CD4-positive, alpha-beta T cell (primary cell): ENCODE results near the gene DLST. TPM values are rescaled to one million over a fixed set of nuclear protein-coding genes. Genes with fewer than 3 reads are reported as not detected.

Source experiments
- ATAC-seq: fragments of 200-7000 bp; cut with Tn5 transposase; one replicate; pipeline ENCODE4 v1.10.0; 2022; ENCODE audit warnings: mild to moderate bottlenecking; ENCODE audit not compliant: poor library complexity
- CTCF ChIA-PET: fragments of 350-600 bp; sonication (Branson Sonifier 250); formaldehyde crosslinking; loops from one replicate; lab custom pipeline; 2021; ENCODE audit warnings: antibody characterized with exemption, inconsistent platforms; lab: Charles Lee
- POLR2A ChIA-PET: fragments of 350-600 bp; sonication (Branson Sonifier 250); formaldehyde crosslinking; loops from one replicate; lab custom pipeline; 2021; ENCODE audit warnings: antibody characterized with exemption, inconsistent platforms; lab: Charles Lee
- DNase-seq, 14 experiments: peaks; one replicate each; pipeline ENCODE4 v3.0.0-alpha.2; 2013 to 2020; ENCODE audit warnings: mixed read lengths in 2 of 14
- H3K27ac ChIP-seq, 2 donors: one replicate each; pipeline versions ENCODE4 v1.5.1 to v1.7.0; 2013; ENCODE audit warnings: low read length in 2 of 2, low read depth in 1 of 2, mild to moderate bottlenecking in 1 of 2
- H3K27me3 ChIP-seq, 2 experiments: 1 replicate in 1 of 2; 2 replicates in 1 of 2; pipeline versions ENCODE4 v1.6.1 to v1.7.0; 2013; ENCODE audit warnings: low read length in 2 of 2, control low read depth in 1 of 2, mild to moderate bottlenecking in 1 of 2, moderate library complexity in 1 of 2; ENCODE audit not compliant: insufficient read depth in 2 of 2, control insufficient read depth in 1 of 2
- H3K36me3 ChIP-seq: one replicate; pipeline ENCODE4 v1.6.1; 2013; ENCODE audit warnings: low read length, control low read depth; ENCODE audit not compliant: insufficient read depth
- H3K4me1 ChIP-seq: one replicate; pipeline ENCODE4 v1.6.1; 2013; ENCODE audit warnings: low read length, control low read depth; ENCODE audit not compliant: insufficient read depth
- H3K4me3 ChIP-seq: one replicate; pipeline ENCODE4 v1.5.1; 2013; ENCODE audit warnings: mild to moderate bottlenecking, low read length, moderate library complexity
- H3K9me3 ChIP-seq, 2 experiments: 1 replicate in 1 of 2; 2 replicates in 1 of 2; pipeline versions ENCODE4 v1.6.1 to v1.7.0; 2013; ENCODE audit warnings: low read length in 2 of 2, mild to moderate bottlenecking in 2 of 2, control low read depth in 1 of 2, moderate library complexity in 1 of 2; ENCODE audit not compliant: control insufficient read depth in 1 of 2, insufficient read depth in 1 of 2
- H3K27ac Mint-ChIP-seq: one replicate; pipeline ENCODE4 v1.8.0; 2020; ENCODE audit warnings: mixed read lengths
- H3K27me3 Mint-ChIP-seq: one replicate; pipeline ENCODE4 v1.8.0; 2021; ENCODE audit warnings: mixed read lengths
- H3K36me3 Mint-ChIP-seq: one replicate; pipeline ENCODE4 v1.8.0; 2021; ENCODE audit warnings: low read depth, mixed read lengths
- H3K4me1 Mint-ChIP-seq: one replicate; pipeline ENCODE4 v1.8.0; 2021; ENCODE audit warnings: low read depth, mixed read lengths
- H3K4me3 Mint-ChIP-seq: one replicate; pipeline ENCODE4 v1.8.0; 2020; ENCODE audit warnings: mild to moderate bottlenecking, mixed read lengths
- H3K9me3 Mint-ChIP-seq: one replicate; pipeline ENCODE4 v1.8.0; 2020; ENCODE audit warnings: mixed read lengths
- intact Hi-C, 2 experiments: fragments of 100-400 bp; cut with DNase I in 1 of 2; cut with micrococcal nuclease in 1 of 2; formaldehyde crosslinking; loops; one replicate each; pipeline versions ENCODE4 v1.15.1 to v1.9.0; 2023 to 2025; cut with DNase I, micrococcal nuclease
- total RNA-seq, 174 experiments: library from RNA in 2 of 174; stranded (reverse) in 2 of 174; gene quantifications; one replicate each; pipeline ENCODE4 v1.2.3 and lab custom pipeline; 2021 to 2026
- TF ChIP-seq, protein P1 (sequence below): fragments of 200-600 bp; IDR thresholded peaks from one replicate; pipeline ENCODE4 v1.8.0; 2022; ENCODE audit warnings: antibody characterized with exemption, mild to moderate bottlenecking

Gene DLST
- total RNA-seq, 2 experiments from 2014 or later = 162 to 170 TPM

DNA sequence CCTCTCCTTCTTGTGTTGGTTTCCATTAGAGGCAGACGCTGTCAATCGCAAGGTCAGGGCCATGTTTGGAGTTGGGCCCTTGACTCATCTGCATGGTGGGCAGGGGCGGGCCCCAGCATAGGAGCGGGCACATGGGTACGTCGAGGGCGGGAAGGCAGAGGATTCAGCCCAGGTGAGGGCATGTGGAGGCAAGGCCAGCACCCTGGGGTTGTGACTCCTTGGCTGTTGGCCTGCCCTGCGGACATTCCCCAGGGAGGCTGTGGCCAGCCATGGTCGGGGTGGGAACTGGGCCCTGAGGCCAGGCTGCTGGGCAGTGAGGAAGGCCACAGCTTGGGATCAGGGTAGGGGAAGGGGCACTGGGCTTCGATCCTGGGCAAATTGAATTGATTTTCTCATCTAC, 31.1 kb downstream of the DLST start:
- no peak for ATAC-seq
- H3K27me3 Mint-ChIP-seq = no peaks in the 10 kb centered on the region
- no peaks in the 10 kb centered on the region for H3K36me3 Mint-ChIP-seq
- no peaks in the 10 kb centered on the region for H3K4me1 Mint-ChIP-seq
- Histone ChIP-seq H3K4me1 (no peaks in the 10 kb centered on the region), H3K9me3 (no peaks in the 10 kb centered on the region), H3K36me3 (no peaks in the 10 kb centered on the region), H3K27me3 (no peaks in the 10 kb centered on the region), H3K4me3 (no peak overlapping the region), H3K27ac (no peak overlapping the region)
- POLR2A ChIA-PET = interaction anchor here (1.3 kb wide), 1 partner anchor 10 kb away, joined by 3 read pairs; the partner anchor contains the start of gene RPS6KL1
- no peak for DNase-seq
- TF ChIP-seq, protein P1, sequence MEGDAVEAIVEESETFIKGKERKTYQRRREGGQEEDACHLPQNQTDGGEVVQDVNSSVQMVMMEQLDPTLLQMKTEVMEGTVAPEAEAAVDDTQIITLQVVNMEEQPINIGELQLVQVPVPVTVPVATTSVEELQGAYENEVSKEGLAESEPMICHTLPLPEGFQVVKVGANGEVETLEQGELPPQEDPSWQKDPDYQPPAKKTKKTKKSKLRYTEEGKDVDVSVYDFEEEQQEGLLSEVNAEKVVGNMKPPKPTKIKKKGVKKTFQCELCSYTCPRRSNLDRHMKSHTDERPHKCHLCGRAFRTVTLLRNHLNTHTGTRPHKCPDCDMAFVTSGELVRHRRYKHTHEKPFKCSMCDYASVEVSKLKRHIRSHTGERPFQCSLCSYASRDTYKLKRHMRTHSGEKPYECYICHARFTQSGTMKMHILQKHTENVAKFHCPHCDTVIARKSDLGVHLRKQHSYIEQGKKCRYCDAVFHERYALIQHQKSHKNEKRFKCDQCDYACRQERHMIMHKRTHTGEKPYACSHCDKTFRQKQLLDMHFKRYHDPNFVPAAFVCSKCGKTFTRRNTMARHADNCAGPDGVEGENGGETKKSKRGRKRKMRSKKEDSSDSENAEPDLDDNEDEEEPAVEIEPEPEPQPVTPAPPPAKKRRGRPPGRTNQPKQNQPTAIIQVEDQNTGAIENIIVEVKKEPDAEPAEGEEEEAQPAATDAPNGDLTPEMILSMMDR = no peak
- no peak overlapping the region for H3K27ac Mint-ChIP-seq
- CTCF ChIA-PET = no interaction called here
- intact Hi-C loops = no loop called here
- H3K4me3 Mint-ChIP-seq = no peak overlapping the region
- no peaks in the 10 kb centered on the region for H3K9me3 Mint-ChIP-seq

DNA sequence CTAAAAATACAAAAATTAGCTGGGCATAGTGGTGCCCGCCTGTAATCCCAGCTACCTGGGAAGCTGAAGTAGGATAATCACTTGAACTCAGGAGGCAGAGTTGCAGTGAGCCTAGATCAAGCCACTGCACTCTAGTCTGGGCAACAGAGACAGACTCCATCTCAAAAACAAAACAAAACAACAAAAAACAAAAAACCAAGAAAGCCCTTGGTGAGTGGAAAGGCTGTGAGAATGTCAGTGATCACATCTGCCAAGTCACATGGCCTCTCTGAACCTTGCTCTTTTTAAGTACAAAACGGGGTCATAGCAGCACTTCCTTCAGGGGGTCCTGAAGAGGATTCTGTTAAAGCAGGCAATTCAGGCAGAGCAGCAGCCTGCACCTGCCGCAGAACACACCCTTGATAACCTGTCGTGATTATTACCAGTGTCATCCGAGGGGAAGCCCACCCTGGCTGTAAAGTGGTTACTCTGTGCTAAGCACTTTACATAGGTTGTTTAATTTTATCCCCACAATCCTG, 31.7 kb downstream of the DLST start:
- Histone ChIP-seq H3K4me3 (no peak overlapping the region), H3K9me3 (no peaks in the 10 kb centered on the region), H3K27ac (no peak overlapping the region), H3K4me1 (no peaks in the 10 kb centered on the region), H3K36me3 (no peaks in the 10 kb centered on the region), H3K27me3 (no peaks in the 10 kb centered on the region)
- H3K4me3 Mint-ChIP-seq = no peak overlapping the region
- no peaks in the 10 kb centered on the region for H3K9me3 Mint-ChIP-seq
- no peaks in the 10 kb centered on the region for H3K27me3 Mint-ChIP-seq
- DNase-seq = no peak
- ATAC-seq = no peak
- intact Hi-C loops = no loop called here
- no peaks in the 10 kb centered on the region for H3K4me1 Mint-ChIP-seq
- TF ChIP-seq, protein P1 = no peak
- ChIA-PET CTCF (no interaction called here), POLR2A (no interaction called here)
- no peak overlapping the region for H3K27ac Mint-ChIP-seq
- H3K36me3 Mint-ChIP-seq = no peaks in the 10 kb centered on the region

DNA sequence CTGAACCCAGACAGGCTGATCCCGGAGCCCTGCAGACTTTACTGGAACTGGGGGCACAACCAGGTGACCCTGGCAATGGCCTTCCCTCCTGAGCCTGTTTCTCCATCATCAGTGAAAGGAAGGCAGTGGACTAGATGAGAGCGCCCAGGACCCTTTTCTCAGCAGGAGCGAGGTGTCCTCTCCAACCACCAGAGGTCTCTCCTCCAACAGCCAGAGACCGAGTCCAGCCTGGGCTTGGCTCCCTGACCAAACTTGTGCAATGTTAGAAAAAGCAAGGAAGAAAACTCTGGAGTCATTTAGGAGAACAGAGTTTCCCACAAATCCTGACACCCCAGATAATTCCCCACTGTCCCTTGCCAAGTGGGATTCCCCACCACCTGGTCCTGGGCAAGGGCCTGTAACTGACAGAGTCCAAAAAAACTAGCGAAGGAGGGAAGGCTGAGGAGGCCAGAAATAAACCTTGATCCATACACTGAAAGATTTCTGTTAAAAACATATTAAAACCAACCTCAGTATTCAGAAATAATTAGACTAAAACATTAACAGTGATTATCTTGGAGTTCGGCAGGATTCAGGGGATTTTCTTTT, 32.4 kb downstream of the DLST start:
- no peak for ATAC-seq
- H3K27me3 Mint-ChIP-seq = no peaks in the 10 kb centered on the region
- H3K36me3 ChIP-seq = no peaks in the 10 kb centered on the region
- H3K27ac Mint-ChIP-seq = no peak overlapping the region
- H3K4me1 ChIP-seq = no peaks in the 10 kb centered on the region
- no peaks in the 10 kb centered on the region for H3K27me3 ChIP-seq
- ChIA-PET CTCF (no interaction called here), POLR2A (no interaction called here)
- TF ChIP-seq, protein P1 = peak; percentile 31
- H3K4me3 ChIP-seq = no peak overlapping the region
- intact Hi-C loops = loop anchor here (1.0 to 2.0 kb wide), 2 partner anchors 174 to 175 kb away; no protein-coding TSS in a partner anchor
- no peaks in the 10 kb centered on the region for H3K4me1 Mint-ChIP-seq
- no peaks in the 10 kb centered on the region for H3K9me3 ChIP-seq
- no peak overlapping the region for H3K4me3 Mint-ChIP-seq
- no peaks in the 10 kb centered on the region for H3K36me3 Mint-ChIP-seq
- peak in 3 of 14 experiments; percentile 19 to 29 (median 25) for DNase-seq
- no peaks in the 10 kb centered on the region for H3K9me3 Mint-ChIP-seq
- no peak overlapping the region for H3K27ac ChIP-seq
